ENCODE measurements around the gene MRGPRG.

DNA sequence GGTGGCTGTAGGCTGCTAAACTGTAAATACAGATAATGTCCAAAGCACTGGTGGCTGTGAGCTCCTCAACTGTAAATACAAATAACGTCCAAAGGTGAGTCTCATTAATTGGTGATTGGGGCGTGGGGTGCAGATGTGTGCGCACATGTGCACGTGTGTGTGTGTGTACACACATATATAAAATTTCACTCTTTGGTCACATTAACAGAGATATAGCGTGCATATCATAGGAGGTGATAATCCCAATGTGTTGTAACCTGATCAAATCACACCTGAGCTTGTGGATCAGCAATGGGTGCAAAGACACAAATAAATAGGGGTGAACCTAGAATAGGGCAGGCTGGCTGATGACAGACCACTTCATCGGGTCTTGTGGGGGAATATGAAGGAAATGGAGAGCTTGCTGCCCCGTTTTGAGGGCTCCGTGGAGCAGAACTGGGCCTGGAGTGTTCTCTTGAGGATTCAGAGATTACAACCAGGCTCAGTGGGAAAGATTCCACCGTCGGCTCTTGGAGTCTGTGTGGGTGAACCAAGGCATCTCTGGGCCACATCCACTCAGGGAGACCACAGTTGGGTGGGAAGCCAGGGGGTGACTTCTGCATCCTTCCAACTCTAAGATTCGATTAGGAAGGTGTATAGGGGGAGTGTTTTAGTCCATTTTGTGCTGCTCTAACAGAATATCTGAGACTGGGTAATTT, 28.6 kb downstream of the MRGPRG start:
- TF ChIP-seq, protein P1, sequence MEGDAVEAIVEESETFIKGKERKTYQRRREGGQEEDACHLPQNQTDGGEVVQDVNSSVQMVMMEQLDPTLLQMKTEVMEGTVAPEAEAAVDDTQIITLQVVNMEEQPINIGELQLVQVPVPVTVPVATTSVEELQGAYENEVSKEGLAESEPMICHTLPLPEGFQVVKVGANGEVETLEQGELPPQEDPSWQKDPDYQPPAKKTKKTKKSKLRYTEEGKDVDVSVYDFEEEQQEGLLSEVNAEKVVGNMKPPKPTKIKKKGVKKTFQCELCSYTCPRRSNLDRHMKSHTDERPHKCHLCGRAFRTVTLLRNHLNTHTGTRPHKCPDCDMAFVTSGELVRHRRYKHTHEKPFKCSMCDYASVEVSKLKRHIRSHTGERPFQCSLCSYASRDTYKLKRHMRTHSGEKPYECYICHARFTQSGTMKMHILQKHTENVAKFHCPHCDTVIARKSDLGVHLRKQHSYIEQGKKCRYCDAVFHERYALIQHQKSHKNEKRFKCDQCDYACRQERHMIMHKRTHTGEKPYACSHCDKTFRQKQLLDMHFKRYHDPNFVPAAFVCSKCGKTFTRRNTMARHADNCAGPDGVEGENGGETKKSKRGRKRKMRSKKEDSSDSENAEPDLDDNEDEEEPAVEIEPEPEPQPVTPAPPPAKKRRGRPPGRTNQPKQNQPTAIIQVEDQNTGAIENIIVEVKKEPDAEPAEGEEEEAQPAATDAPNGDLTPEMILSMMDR (IDR thresholded peaks at IDR 0.05): no peak
- no peak for TF ChIP-seq EP300 (IDR thresholded peaks at IDR 0.05)

All from esophagus muscularis mucosa (tissue), 3 donors.